GM19351 (cell line): ENCODE measurements around the gene ZNF217.
"Not testable (repeated sequence)": the region's sequence is repeated elsewhere in the genome, so short reads cannot be mapped to it uniquely, and the experiment has no call there.

Source experiments
- ATAC-seq: cut with Tn5 transposase; IDR thresholded peaks from one replicate; pipeline ENCODE4 v1.9.1; 2021; ENCODE audit warnings: mild to moderate bottlenecking, moderate library complexity; ENCODE audit not compliant: unreplicated experiment

ZNF217 gene

DNA sequence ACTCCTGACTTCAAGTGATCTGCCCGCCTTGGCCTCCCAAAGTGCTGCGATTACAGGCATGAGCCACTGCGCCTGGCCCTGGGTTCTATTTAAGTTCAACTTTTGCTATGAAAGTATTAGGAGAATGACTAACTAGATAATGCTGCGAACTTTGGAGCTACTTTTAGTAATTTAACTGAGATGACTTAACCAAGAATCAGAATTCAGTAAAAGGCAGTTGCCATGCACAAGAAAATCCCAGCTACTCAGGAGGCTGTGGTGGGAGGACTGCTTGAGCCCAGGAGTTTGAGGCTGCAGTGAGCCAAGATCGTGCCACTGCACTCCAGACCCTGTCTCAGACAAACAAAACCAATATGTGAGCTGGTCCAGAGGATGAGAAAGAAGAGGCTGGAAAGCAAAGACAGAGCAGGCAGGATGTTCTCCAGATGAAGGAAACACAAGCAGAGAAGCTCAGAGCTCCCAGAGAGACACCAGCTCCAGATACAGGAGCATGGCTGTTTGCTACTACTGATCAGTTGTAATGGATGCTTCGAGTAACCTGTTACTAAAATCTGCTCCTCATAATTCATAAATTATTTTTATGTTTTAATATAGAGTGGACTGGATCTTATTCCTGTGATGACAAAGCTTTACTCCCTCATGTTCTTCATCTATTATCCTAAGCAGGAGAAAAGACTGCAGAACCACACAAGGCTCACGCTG lies 23.9 kb downstream of the ZNF217 start:
- no peak for ATAC-seq

DNA sequence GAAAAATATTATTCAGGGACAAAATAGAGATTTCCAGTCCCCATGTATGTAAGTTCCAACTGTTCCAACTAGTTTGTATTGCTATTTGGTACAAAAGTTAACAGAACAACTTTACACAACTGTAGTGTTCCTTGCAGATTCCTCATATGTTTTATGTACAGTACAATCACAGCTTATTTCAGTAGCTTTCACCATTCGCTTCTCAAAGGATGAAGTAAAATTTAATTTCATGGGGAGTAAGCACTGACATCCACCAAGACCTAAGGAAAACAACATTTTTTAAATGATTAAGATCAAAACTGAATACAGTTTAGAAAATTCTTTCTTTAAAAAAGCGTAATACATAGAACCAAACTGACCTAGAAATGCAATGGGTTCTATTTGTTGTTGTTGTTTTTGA lies 24.6 kb downstream of the ZNF217 start:
- no peak for ATAC-seq

DNA sequence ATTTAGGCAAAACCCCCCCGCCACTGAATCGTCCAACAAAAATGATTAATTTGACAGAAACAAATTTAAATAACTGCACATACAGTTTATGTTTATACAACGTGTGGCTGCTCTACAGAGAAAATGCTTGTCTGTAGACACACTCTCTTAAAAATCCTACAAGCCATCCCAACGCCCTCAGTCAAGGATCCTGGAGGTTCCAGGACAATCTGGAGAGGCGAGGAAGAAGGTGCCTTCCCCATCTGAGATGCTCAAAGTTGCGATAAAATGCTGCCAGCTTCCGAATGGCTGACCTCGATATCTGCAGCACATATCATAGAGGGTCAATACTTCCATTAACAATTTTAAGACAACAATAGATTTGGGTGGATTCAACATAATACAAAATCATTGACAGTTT lies 25.3 kb downstream of the ZNF217 start:
- no peak for ATAC-seq

- ATAC-seq, result no peak
These were observed 26.2 kb downstream of the ZNF217 start for GRCh38 chr20:53567379-53567917.

DNA sequence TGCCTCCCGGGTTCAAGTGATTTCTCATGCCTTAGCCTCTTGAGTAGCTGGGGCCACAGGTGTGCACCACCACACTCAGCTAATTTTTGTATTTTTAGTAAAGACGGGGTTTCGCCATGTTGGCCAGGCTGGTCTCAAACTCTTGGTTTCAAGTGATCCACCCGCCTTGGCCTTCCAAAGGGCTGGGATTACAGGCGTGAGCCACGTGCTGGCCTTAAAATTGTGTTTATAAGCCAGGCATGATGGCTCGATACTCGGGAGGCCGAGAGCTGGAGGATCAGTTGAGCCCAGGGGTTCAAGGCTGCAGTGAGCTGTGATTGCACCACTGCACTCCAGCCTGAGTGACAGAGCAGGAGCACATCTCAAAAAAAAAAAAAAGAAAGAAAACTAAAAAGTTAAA lies 27.0 kb downstream of the ZNF217 start:
- ATAC-seq, result not testable (repeated sequence)

DNA sequence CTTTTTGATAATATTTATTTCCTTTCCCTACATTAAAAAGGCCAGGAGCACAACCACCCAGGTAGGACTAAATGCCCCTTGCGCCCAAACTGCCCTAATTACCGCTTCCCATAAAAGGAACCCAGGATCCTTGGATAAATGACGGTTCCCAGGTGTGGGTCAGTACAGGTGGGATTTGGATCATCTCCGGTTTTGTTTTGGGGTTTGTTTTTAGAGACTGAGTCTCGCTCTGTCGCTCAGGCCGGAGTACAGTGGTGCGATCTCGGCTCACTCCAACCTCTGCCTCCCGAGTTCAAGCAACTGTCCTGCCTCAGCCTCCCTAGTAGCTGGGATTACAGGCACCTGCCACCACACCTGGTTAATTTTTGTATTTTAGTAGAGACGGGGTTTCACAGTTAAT lies 28.4 kb downstream of the ZNF217 start:
- no peak for ATAC-seq

GRCh38 chr20:53562104-53562764 lies 31.4 kb downstream of the ZNF217 start:
- ATAC-seq, result not testable (repeated sequence)

- no peak for ATAC-seq
These were observed 32.1 kb downstream of the ZNF217 start for GRCh38 chr20:53561505-53561904.

DNA sequence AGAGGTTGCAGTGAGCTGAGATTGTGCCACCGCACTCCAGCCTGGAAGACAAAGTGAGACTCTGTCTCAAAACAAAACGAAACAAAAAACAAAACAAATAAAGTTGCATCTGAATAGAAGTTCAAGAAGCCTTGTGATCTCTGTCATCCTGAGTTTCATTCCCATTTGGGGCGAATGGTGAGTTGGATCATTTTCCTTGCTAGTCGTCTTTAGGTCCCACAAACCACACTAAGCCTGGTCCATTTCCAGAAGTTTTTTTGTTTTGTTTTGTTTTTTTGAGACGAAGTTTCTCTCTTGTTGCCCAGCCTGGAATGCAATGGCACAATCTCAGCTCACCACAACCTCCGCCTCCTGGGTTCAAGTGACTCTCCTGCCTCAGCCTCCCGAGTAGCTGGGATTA lies 33.8 kb downstream of the ZNF217 start:
- ATAC-seq, result no peak

DNA sequence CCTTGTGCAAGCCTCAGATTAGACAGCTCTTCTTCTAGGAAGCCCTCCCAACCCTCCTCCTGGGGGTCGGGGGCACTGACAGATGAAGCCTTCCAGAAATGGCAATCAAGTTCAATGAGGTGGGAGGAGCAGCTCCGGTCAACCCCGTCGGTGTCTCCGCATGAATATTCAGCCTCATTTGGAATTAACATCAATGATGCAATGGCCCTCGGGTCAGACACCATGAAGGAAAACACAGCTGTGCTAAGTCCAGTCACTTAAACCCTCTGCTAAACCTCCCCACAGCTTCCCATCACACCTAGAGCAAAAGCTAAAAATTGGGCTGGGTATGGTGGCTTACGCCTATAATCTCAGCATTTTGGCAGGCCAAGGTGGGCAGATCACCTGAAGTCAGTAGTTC lies 36.5 kb downstream of the ZNF217 start:
- no peak for ATAC-seq

DNA sequence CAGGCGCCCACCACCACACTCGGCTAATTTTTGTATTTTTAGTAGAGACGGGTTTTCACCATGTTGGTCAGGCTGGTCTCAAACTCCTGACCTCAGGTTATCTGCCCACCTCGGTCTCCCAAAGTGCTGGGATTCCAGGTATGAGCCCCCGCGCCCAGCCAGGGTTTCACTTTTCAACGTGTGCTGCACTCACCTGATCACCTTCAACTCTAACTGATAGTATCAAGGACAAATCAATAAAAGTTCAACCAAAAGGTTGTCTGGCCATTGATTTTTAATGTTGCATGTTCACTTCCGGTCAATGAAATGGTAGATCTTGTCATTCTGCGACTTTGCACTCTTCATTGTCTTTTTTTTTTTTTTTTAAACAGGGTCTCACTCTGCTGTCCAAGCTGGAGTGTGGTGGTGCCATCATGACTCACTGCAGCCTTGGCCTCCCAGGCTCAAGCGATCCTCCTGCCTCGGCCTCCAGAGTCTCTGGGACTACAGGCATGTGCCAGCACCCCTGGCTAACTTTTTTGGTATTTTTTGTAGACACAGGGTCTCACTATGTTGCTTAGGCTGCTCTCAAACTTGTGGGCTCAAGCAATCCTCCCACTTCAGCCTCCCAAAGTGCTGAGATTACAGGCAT lies 37.3 kb downstream of the ZNF217 start:
- no peak for ATAC-seq

DNA sequence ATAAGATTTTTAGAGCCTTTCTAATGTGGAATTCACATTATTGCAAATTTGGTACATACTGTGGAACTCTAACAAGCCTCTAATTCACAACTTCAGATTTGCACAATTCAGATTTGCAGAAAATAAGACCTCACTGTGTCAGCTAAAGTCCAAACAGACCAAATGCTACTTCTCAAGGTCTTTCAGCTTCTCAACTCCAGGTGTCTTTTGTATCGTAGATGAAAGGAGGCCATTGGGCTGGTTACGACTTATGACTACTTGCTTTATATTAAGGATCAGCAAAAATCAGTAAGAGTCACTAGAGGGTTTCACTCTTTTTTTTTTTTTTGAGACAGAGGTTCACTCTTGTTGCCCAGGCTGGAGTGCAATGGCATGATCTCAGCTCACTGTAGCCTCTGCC lies 37.8 kb downstream of the ZNF217 start:
- ATAC-seq, result no peak

GRCh38 chr20:53555081-53555480 lies 38.6 kb downstream of the ZNF217 start:
- no peak for ATAC-seq

- not testable (repeated sequence) for ATAC-seq
These were observed 41.1 kb downstream of the ZNF217 start for GRCh38 chr20:53552572-53552893.

GRCh38 chr20:53551719-53552571 lies 41.7 kb downstream of the ZNF217 start:
- ATAC-seq, result not testable (repeated sequence)

- no peak for ATAC-seq
These were observed 43.1 kb downstream of the ZNF217 start for GRCh38 chr20:53550280-53551187.

DNA sequence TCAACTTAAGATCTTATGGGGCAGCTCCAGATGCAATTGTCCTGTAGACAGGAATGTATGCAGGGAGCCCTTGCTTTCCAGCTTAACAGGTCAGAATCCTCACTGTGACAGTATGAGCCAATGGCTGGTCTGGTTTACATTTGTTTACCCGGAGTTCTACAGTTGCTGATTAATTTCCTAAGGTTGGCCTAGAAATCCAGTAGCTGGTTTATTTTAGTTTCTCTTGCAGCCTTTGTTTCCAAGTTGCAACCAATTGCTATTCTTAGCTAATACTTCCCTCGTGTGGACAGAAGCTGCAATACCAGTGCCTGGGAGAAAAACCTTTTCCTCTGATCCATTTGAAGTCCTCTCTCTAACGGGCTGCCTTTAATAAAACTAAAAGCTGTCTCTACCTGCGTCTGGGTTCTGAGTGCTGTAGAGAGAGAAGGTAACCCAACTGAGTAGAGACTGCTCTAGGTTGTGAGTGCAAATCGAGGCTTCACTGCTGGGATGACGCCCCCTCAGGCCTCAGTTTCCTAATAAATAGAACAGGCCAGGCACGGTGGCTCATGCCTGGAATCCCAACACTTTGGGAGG lies 45.9 kb downstream of the ZNF217 start:
- peak; percentile 59 for ATAC-seq

GRCh38 chr20:53539516-53539915 lies 54.1 kb downstream of the ZNF217 start:
- ATAC-seq, result no peak

DNA sequence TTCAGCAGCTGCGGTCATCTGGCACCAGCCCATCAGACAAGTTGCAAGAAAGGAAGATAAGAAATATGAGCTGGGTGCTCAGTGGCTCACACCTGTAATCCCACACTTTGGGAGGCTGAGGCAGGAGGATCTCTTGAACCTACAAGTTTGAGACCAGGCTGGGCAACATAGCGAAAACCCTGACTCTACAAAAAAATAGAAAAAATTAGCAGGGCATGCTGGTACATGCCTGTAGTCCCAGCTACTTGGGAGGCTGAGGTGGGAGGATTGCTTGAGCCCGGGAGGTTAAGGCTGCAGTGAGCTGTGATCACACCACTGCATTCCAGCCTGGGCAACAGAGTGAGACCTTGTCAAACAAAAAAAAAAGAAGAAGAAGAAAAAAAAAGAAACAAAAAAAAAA lies 57.3 kb downstream of the ZNF217 start:
- not testable (repeated sequence) for ATAC-seq

DNA sequence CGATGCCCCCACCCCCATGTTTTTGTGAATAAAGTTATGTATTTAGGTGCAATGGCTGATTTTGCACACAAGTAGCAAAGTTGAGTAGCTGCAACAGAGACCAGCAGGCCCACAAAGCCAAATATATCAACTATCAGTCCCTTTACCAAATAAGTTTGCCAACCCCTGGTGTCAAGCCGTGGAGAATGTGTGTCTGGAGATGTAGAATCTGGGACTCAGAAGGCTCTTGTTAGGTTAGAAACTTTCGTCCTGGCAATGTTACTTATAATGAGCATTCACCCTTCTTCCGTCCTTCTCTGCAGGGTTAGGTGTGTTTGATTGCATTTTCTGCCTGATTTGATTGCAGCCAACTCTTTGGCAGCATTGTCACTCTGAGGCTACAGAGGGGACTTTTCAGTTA lies 57.8 kb downstream of the ZNF217 start:
- no peak for ATAC-seq
